OCI-LY3 (cell line): ENCODE data around the gene CHL1.

ENCODE experiments used
- H2AFZ ChIP-seq: fragments of 200-600, 300-600 bp; shearing (Covaris generic); 2 replicates; pipeline ENCODE4 v1.6.0; 2014; ENCODE audit warnings: antibody characterized with exemption, low read depth, low read length
- H3K27ac ChIP-seq: fragments of 200-600, 300-600 bp; sonication (generic); 2 replicates; pipeline ENCODE4 v1.5.1; 2014; ENCODE audit warnings: mild to moderate bottlenecking, low read length, moderate library complexity, mixed read lengths
- H3K27me3 ChIP-seq: fragments of 200-600, 300-600 bp; sonication (generic); 2 replicates; pipeline ENCODE4 v1.6.1; 2014; ENCODE audit warnings: low read depth, low read length, mixed read lengths
- H3K36me3 ChIP-seq: fragments of 200-600, 300-600 bp; sonication (generic); replicated peaks from 2 replicates; pipeline ENCODE3; 2014; ENCODE audit warnings: low read depth, low read length, mixed read lengths
- H3K4me1 ChIP-seq: fragments of 300-600, 200-600 bp; sonication (generic); 2 replicates; pipeline ENCODE4 v1.6.1; 2014; ENCODE audit warnings: low read length, mixed read lengths
- H3K4me2 ChIP-seq: fragments of 200-600, 300-600 bp; sonication (generic); 2 replicates; pipeline ENCODE4 v1.6.1; 2014; ENCODE audit warnings: low read length, mixed read lengths
- H3K4me3 ChIP-seq: fragments of 300-600, 200-600 bp; sonication (generic); 2 replicates; pipeline ENCODE4 v1.5.1; 2014; ENCODE audit warnings: antibody characterized with exemption, mild to moderate bottlenecking, low read length, moderate library complexity
- H3K79me2 ChIP-seq: fragments of 300-600, 200-600 bp; shearing (Covaris generic); 2 replicates; pipeline ENCODE4 v1.6.1; 2014; ENCODE audit warnings: mild to moderate bottlenecking, low read length, mixed read lengths
- H3K9ac ChIP-seq: fragments of 300-600, 200-600 bp; shearing (Covaris generic); 2 replicates; pipeline ENCODE4 v1.6.0; 2014; ENCODE audit warnings: mild to moderate bottlenecking, low read length, moderate library complexity
- H3K9me3 ChIP-seq: fragments of 200-600, 300-600 bp; shearing (Covaris generic); 2 replicates; pipeline ENCODE4 v1.6.1; 2014; ENCODE audit warnings: low read length, mixed read lengths; ENCODE audit not compliant: insufficient read depth
- H4K20me1 ChIP-seq: fragments of 200-600, 300-600 bp; sonication (generic); 2 replicates; pipeline ENCODE4 v1.6.1; 2016; ENCODE audit warnings: low read length, mixed read lengths; ENCODE audit not compliant: insufficient read depth
- EZH2phosphoT487 ChIP-seq: fragments of 200-600 bp; shearing (Covaris generic); IDR thresholded peaks from 2 replicates; pipeline ENCODE4 v1.6.1; 2018; ENCODE audit warnings: antibody characterized with exemption, mixed run types, low read depth
- TF ChIP-seq, protein P1 (sequence below): fragments of 200-600, 300-600 bp; sonication (generic); IDR thresholded peaks from 2 replicates; pipeline ENCODE4 v1.5.1; 2014; ENCODE audit warnings: antibody characterized with exemption, low read length, low read depth

Gene CHL1

DNA sequence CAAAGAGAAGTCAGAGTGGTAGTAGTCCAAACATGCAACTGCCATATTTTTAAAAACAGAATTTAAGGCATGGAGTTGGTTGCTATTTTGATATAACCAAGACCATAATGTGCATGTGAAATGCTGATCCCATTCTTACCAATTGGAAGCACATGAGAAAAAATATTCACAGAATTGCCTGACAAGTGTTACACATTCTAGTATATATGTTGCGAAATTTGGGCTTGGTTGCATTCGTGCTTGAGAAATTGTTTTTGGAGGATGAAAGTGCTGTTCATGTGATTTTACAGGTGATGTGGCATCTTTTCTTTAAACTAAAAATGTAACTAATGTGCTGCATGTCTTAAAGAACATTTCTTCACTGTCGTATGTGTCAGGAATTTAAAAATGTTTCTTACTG is 199.7 kb downstream of the CHL1 start:
- no peak overlapping the region for H3K27ac ChIP-seq
- H2AFZ ChIP-seq, result no peak overlapping the region
- no peak overlapping the region for H3K4me3 ChIP-seq
- H3K36me3 ChIP-seq, result no peaks in the 10 kb centered on the region
- no peaks in the 10 kb centered on the region for H3K79me2 ChIP-seq
- H3K4me1 ChIP-seq, result no peaks in the 10 kb centered on the region
- no peak overlapping the region for H3K9ac ChIP-seq
- no peaks in the 10 kb centered on the region for H3K27me3 ChIP-seq
- TF ChIP-seq, protein P1, sequence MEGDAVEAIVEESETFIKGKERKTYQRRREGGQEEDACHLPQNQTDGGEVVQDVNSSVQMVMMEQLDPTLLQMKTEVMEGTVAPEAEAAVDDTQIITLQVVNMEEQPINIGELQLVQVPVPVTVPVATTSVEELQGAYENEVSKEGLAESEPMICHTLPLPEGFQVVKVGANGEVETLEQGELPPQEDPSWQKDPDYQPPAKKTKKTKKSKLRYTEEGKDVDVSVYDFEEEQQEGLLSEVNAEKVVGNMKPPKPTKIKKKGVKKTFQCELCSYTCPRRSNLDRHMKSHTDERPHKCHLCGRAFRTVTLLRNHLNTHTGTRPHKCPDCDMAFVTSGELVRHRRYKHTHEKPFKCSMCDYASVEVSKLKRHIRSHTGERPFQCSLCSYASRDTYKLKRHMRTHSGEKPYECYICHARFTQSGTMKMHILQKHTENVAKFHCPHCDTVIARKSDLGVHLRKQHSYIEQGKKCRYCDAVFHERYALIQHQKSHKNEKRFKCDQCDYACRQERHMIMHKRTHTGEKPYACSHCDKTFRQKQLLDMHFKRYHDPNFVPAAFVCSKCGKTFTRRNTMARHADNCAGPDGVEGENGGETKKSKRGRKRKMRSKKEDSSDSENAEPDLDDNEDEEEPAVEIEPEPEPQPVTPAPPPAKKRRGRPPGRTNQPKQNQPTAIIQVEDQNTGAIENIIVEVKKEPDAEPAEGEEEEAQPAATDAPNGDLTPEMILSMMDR, result no peak
- TF ChIP-seq EZH2phosphoT487, result no peak
- H3K4me2 ChIP-seq, result no peak overlapping the region
- H3K9me3 ChIP-seq, result no peaks in the 10 kb centered on the region
- H4K20me1 ChIP-seq, result no peaks in the 10 kb centered on the region

DNA sequence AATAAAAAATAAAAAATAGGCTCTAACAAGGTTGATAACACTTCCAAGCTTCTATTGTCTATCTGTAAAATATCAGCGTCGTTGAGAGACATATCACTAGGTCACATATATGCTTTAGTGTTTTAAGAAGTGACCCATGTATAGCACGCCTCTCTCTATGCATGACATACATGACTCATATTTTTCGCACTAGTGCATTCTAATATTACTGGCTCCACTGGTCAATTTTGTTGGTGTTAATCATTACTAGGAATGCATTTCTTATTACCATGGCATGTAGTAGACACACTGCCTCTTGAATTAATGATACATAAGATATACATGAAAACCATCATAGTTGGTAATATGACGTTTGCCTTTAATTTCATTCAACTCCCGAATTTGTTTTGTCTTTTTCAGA is 203.1 kb downstream of the CHL1 start:
- H3K4me1 ChIP-seq, result no peaks in the 10 kb centered on the region
- H3K4me2 ChIP-seq, result no peak overlapping the region
- H3K36me3 ChIP-seq, result no peaks in the 10 kb centered on the region
- H3K79me2 ChIP-seq, result no peaks in the 10 kb centered on the region
- H3K27me3 ChIP-seq, result no peaks in the 10 kb centered on the region
- H3K27ac ChIP-seq, result no peak overlapping the region
- H3K4me3 ChIP-seq, result no peak overlapping the region
- H3K9ac ChIP-seq, result no peak overlapping the region
- H3K9me3 ChIP-seq, result no peaks in the 10 kb centered on the region
- H4K20me1 ChIP-seq, result no peaks in the 10 kb centered on the region
- TF ChIP-seq, protein P1, result no peak
- no peak for TF ChIP-seq EZH2phosphoT487
- H2AFZ ChIP-seq, result no peak overlapping the region

DNA sequence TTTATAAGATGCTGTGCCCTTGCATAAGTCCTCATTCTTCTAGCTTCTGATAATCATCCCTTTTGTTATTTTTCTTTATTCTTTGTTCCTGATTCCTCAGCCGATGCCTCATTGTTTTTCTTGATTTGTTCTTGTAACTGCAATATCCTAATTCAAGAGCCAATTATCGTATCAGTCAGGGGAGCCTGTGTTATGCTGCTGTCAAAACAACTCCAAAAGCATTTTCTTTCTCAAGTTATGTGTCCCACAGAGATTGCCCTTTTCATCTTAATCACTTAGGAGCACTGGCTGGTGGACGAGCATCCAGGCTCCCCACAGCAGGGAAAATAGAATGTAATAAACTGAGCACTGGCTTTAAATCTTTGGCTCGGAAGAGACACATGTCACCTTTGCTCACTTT is 207.3 kb downstream of the CHL1 start:
- Histone ChIP-seq H2AFZ (no peak overlapping the region), H3K36me3 (no peaks in the 10 kb centered on the region), H3K27ac (no peak overlapping the region), H3K4me1 (no peaks in the 10 kb centered on the region), H3K9ac (no peak overlapping the region), H3K79me2 (no peaks in the 10 kb centered on the region), H3K4me3 (no peak overlapping the region), H3K9me3 (no peaks in the 10 kb centered on the region), H3K27me3 (no peaks in the 10 kb centered on the region), H4K20me1 (no peaks in the 10 kb centered on the region), H3K4me2 (no peak overlapping the region)
- no peak for TF ChIP-seq EZH2phosphoT487
- TF ChIP-seq, protein P1, result no peak

DNA sequence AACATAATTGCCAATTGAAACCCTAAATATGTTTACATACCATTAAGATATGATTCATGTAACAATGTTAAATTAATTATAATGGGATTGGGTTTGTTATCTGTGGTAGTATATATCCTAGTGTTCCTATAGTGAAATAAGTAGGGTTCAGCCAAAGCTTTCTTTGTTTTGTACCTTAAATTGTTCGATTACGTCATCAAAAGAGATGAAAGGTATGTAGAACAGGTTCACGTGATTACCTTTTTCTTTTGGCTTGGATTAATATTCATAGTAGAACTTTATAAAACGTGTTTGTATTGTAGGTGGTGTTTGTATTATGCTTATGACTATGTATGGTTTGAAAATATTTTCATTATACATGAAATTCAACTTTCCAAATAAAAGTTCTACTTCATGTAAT is 212.4 kb downstream of the CHL1 start:
- Histone ChIP-seq H3K9ac (no peak overlapping the region), H3K4me2 (no peak overlapping the region), H3K27me3 (no peaks in the 10 kb centered on the region), H3K4me1 (no peaks in the 10 kb centered on the region), H3K4me3 (no peak overlapping the region), H3K36me3 (no peaks in the 10 kb centered on the region), H2AFZ (no peak overlapping the region), H3K27ac (no peak overlapping the region), H3K79me2 (no peaks in the 10 kb centered on the region), H3K9me3 (no peaks in the 10 kb centered on the region), H4K20me1 (no peaks in the 10 kb centered on the region)
- no peak for TF ChIP-seq EZH2phosphoT487
- TF ChIP-seq, protein P1, result no peak
